B cell (primary cell): ENCODE results near the gene USP6NL. TPM values are rescaled to one million over a fixed set of nuclear protein-coding genes. Genes with fewer than 3 reads are reported as not detected.
A peak's percentile ranks its signal among the peaks of the same experiment; 100 is the strongest.

Experiments
- ATAC-seq: fragments of 200-7000 bp; cut with Tn5 transposase; one replicate; pipeline ENCODE4 v1.10.0; 2021; ENCODE audit warnings: low read depth, mild to moderate bottlenecking, moderate number of reproducible peaks, moderate library complexity
- CTCF ChIA-PET: fragments of 350-600 bp; sonication (Branson Sonifier 250); formaldehyde crosslinking; loops from one replicate; lab custom pipeline; 2021; ENCODE audit warnings: antibody characterized with exemption, inconsistent platforms; lab: Charles Lee
- POLR2A ChIA-PET: fragments of 350-600 bp; sonication (Branson Sonifier 250); formaldehyde crosslinking; loops from one replicate; lab custom pipeline; 2021; ENCODE audit warnings: antibody characterized with exemption; lab: Charles Lee
- DNase-seq: peaks from one replicate; pipeline ENCODE4 v3.0.0; 2013
- H2AFZ ChIP-seq: 2 replicates; pipeline ENCODE4 v1.6.1; 2012; ENCODE audit warnings: mild to moderate bottlenecking, low read depth, low read length; ENCODE audit not compliant: insufficient read depth, poor library complexity, severe bottlenecking
- H3K27ac ChIP-seq, 2 donors: 1 replicate in 1 of 2; 2 replicates in 1 of 2; pipeline ENCODE4 v1.5.1; 2012 to 2013; ENCODE audit warnings: low read length in 2 of 2, mild to moderate bottlenecking in 2 of 2, moderate library complexity in 1 of 2
- H3K27me3 ChIP-seq, 4 experiments: fragments of 200-600 bp in 1 of 4; sonication (generic) in 1 of 4; replicated peaks in 1 of 4; 1 replicate in 2 of 4; 2 replicates in 2 of 4; pipeline versions ENCODE4 v1.6.1 to v1.7.0; 2013 to 2016; ENCODE audit warnings: low read length in 3 of 4, mild to moderate bottlenecking in 2 of 4, mixed read lengths in 1 of 4, moderate library complexity in 1 of 4; ENCODE audit not compliant: insufficient read depth in 4 of 4, control insufficient read depth in 3 of 4; ENCODE audit errors: control extremely low read depth in 1 of 4
- H3K36me3 ChIP-seq, 2 experiments: replicated peaks in 1 of 2; 1 replicate in 1 of 2; 2 replicates in 1 of 2; pipeline versions ENCODE4 v1.6.1 to v1.7.1; 2013; ENCODE audit warnings: low read length in 1 of 2; ENCODE audit not compliant: insufficient read depth in 2 of 2, control insufficient read depth in 1 of 2; ENCODE audit errors: control extremely low read depth in 1 of 2, extremely low read depth in 1 of 2
- H3K4me1 ChIP-seq, 2 donors: fragments of 200-600 bp in 1 of 2; sonication (generic) in 1 of 2; 1 replicate in 1 of 2; 2 replicates in 1 of 2; pipeline versions ENCODE4 v1.5.1 to v1.6.1; 2013 to 2017; ENCODE audit warnings: low read length in 2 of 2; ENCODE audit not compliant: control insufficient read depth in 2 of 2, insufficient read depth in 2 of 2
- H3K4me2 ChIP-seq: replicated peaks from 2 replicates; pipeline ENCODE3; 2012; ENCODE audit warnings: mild to moderate bottlenecking, low read depth, low read length; ENCODE audit not compliant: poor library complexity, severe bottlenecking
- H3K4me3 ChIP-seq, 5 experiments: fragments of 200-600 bp in 1 of 5; sonication (generic) in 1 of 5; 1 replicate in 3 of 5; 2 replicates in 2 of 5; pipeline versions ENCODE4 v1.5.1 to v1.7.0; 2011 to 2016; ENCODE audit warnings: low read length in 4 of 5, mild to moderate bottlenecking in 4 of 5, low read depth in 2 of 5, control low read depth in 1 of 5, moderate library complexity in 1 of 5; ENCODE audit not compliant: insufficient read depth in 1 of 5; ENCODE audit errors: control extremely low read depth in 1 of 5, extremely low read depth in 1 of 5
- H3K79me2 ChIP-seq: fragments of 200-600 bp; sonication (generic); one replicate; pipeline ENCODE4 v1.6.0; 2016; ENCODE audit warnings: low read length; ENCODE audit not compliant: control insufficient read depth, insufficient read depth
- H3K9ac ChIP-seq: fragments of 200-600 bp; sonication (generic); 2 replicates; pipeline ENCODE4 v1.6.1; 2017; ENCODE audit warnings: mild to moderate bottlenecking, low read length, moderate library complexity
- H3K9me3 ChIP-seq, 3 donors: one replicate each; pipeline versions ENCODE4 v1.6.1 to v1.7.1; 2013; ENCODE audit warnings: low read length in 2 of 3; ENCODE audit not compliant: control insufficient read depth in 2 of 3, insufficient read depth in 1 of 3; ENCODE audit errors: control extremely low read depth in 1 of 3
- H4K20me1 ChIP-seq: 2 replicates; pipeline ENCODE4 v1.6.0; 2012; ENCODE audit warnings: mild to moderate bottlenecking, low read length; ENCODE audit not compliant: insufficient read depth, control insufficient read depth, poor library complexity, severe bottlenecking
- H3K27ac Mint-ChIP-seq: one replicate; pipeline ENCODE4 v1.8.0; 2021; ENCODE audit warnings: mixed read lengths
- H3K27me3 Mint-ChIP-seq: one replicate; pipeline ENCODE4 v1.8.0; 2021; ENCODE audit warnings: mixed read lengths
- H3K4me1 Mint-ChIP-seq: one replicate; pipeline ENCODE4 v1.8.0; 2021; ENCODE audit warnings: mixed read lengths
- H3K4me3 Mint-ChIP-seq: one replicate; pipeline ENCODE4 v1.8.0; 2021; ENCODE audit warnings: mixed read lengths
- H3K9me3 Mint-ChIP-seq: one replicate; pipeline ENCODE4 v1.8.0; 2022; ENCODE audit warnings: mixed read lengths; ENCODE audit not compliant: insufficient read depth
- EZH2 ChIP-seq: IDR thresholded peaks from 2 replicates; pipeline ENCODE4 v1.6.1; 2012; ENCODE audit warnings: borderline replicate concordance, low read depth, mild to moderate bottlenecking, moderate library complexity, low read length; ENCODE audit not compliant: insufficient read depth, poor library complexity, severe bottlenecking
- WGBS: methylation state at CpG from one replicate; pipeline ENCODE4 v1.1.5; 2013; ENCODE audit warnings: missing lambda C conversion rate; ENCODE audit not compliant: insufficient coverage; 5-methylcytosine and 5-hydroxymethylcytosine counted together
- intact Hi-C: fragments of 100-400 bp; cut with micrococcal nuclease; formaldehyde crosslinking; loops from one replicate; pipeline ENCODE4 v1.10.0; 2022
- polyA plus RNA-seq: library from polyadenylated mRNA; depleted of rRNA; stranded (reverse); fragments of >200 nt; gene quantifications from 2 replicates; pipeline ENCODE4 v1.2.3, GENCODE V29; 2012
- total RNA-seq, 2 donors: library from RNA; stranded (reverse); fragments of 120-200 nt in 1 of 2; gene quantifications; 1 replicate in 1 of 2; 2 replicates in 1 of 2; pipeline versions ENCODE4 v1.2.3 to v1.2.4, GENCODE V29; 2013 to 2022
- TF ChIP-seq, protein P1 (sequence below): fragments of 200-600 bp; IDR thresholded peaks from one replicate; pipeline ENCODE4 v1.8.0; 2022; ENCODE audit warnings: antibody characterized with exemption, mild to moderate bottlenecking

USP6NL gene
- total and polyA plus RNA-seq, 2 donors (not counting 1 experiment from before 2014, with no cell fraction given), result 27.0 to 61.5 TPM

DNA sequence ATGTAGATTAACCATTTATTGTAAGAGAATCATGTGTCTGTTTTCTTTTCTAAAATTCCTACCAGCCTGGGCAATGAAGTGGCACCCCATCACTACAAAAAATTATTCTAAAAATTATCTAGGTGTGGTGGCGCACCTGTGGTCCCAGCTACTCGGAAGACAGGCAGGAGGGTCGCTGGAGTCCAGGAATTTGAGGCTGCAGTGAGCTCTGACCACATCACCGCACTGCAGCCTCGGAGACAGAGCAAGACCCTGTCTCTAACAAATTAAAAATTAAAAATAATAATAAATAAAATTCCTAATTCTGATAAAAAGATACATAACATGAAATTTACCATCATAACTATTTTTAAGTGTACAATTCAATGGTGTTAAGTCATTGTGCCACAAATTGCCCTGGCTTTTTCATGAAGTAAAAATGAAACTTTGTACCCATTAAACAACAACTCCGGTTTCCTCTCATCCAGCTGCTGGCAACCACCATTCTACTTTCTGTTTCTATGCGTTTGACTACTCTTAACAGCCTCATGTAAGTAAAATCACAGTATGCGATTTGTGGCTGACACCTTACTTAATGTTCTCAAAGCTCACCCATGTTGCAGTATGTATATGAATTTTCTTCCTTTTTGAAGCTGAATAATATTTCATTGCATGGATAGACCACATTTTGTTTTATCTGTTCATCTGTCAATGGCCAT lies 20.6 kb upstream of the USP6NL start:
- intact Hi-C loops, result loop anchor here (2.0 kb wide), 1 partner anchor 21 kb away; the partner anchor contains the start of gene USP6NL
- TF ChIP-seq EZH2, result no peak
- TF ChIP-seq, protein P1, sequence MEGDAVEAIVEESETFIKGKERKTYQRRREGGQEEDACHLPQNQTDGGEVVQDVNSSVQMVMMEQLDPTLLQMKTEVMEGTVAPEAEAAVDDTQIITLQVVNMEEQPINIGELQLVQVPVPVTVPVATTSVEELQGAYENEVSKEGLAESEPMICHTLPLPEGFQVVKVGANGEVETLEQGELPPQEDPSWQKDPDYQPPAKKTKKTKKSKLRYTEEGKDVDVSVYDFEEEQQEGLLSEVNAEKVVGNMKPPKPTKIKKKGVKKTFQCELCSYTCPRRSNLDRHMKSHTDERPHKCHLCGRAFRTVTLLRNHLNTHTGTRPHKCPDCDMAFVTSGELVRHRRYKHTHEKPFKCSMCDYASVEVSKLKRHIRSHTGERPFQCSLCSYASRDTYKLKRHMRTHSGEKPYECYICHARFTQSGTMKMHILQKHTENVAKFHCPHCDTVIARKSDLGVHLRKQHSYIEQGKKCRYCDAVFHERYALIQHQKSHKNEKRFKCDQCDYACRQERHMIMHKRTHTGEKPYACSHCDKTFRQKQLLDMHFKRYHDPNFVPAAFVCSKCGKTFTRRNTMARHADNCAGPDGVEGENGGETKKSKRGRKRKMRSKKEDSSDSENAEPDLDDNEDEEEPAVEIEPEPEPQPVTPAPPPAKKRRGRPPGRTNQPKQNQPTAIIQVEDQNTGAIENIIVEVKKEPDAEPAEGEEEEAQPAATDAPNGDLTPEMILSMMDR, result no peak
- peaks cover 58% of the 10 kb centered on the region for H3K4me1 Mint-ChIP-seq
- peaks cover 29 to 36% of the 10 kb centered on the region in 2 donors for H3K4me1 ChIP-seq
- H3K9ac ChIP-seq, result peak overlapping the region; percentile 34
- no peaks in the 10 kb centered on the region for H3K27me3 ChIP-seq
- peak overlapping the region; percentile 94 for H3K27ac Mint-ChIP-seq
- no peaks in the 10 kb centered on the region for H4K20me1 ChIP-seq
- no peaks in the 10 kb centered on the region for H3K9me3 ChIP-seq
- H3K27me3 Mint-ChIP-seq, result no peaks in the 10 kb centered on the region
- peak overlapping the region; percentile 71 to 77 for H3K27ac ChIP-seq
- H3K4me3 Mint-ChIP-seq, result peak overlapping the region; percentile 71
- no peaks in the 10 kb centered on the region for H3K36me3 ChIP-seq
- no CpG with 5 or more reads among the region's 8 CpGs for WGBS
- no peaks in the 10 kb centered on the region for H3K9me3 Mint-ChIP-seq
- peaks cover 4% of the 10 kb centered on the region for H3K79me2 ChIP-seq
- CTCF ChIA-PET, result interaction anchor here (0.6 to 2.1 kb wide), 10 partner anchors 20 to 116 kb away, joined by 3 to 11 read pairs (median 4); no protein-coding TSS in a partner anchor
- POLR2A ChIA-PET, result interaction anchor here (0.8 to 1.3 kb wide), 3 partner anchors 20 to 110 kb away, joined by 3 to 6 read pairs (median 5); partner anchors contain the start of gene ECHDC3
- peak overlapping the region; percentile 20 for H2AFZ ChIP-seq
- ATAC-seq, result peak; percentile 96
- H3K4me2 ChIP-seq, result peak overlapping the region; percentile 55
- peak overlapping the region in 3 of 5 experiments; percentile 13 to 43 (median 16) for H3K4me3 ChIP-seq
- DNase-seq, result peak; percentile 82

DNA sequence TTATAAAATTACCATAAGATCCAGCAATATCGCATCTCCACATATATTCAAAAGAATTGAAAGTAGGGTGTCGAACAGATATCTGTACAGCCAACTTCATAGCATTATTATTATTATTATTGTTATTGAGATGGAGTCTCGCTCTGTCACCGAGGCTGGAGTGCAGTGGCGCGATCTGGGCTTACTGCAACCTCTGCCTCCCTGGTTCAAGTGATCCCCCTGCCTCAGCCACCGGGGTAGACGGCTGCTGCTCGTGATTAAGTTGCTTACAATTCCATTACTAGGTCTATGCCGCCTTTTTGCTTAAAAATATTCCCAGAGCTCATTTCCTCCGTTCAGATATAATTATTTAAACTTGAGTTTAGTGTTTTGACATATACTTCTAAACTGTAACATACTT lies 19.8 kb upstream of the USP6NL start:
- peaks cover 5% of the 10 kb centered on the region for H3K79me2 ChIP-seq
- ChIA-PET POLR2A (interaction anchor here (0.6 to 1.3 kb wide), 4 partner anchors 19 to 77 kb away, joined by 3 to 6 read pairs (median 4); no protein-coding TSS in a partner anchor), CTCF (interaction anchor here (0.6 to 2.1 kb wide), 9 partner anchors 19 to 1459 kb away, joined by 3 to 11 read pairs (median 4); no protein-coding TSS in a partner anchor)
- peak overlapping the region in 1 of 2 donors; percentile 77 for H3K27ac ChIP-seq
- no peaks in the 10 kb centered on the region for H3K36me3 ChIP-seq
- intact Hi-C loops, result no loop called here
- Mint-ChIP-seq H3K4me1 (peaks cover 55% of the 10 kb centered on the region), H3K27me3 (no peaks in the 10 kb centered on the region), H3K9me3 (no peaks in the 10 kb centered on the region), H3K27ac (peak overlapping the region; percentile 69), H3K4me3 (no peak overlapping the region)
- H4K20me1 ChIP-seq, result no peaks in the 10 kb centered on the region
- 100% methylated on average over 4 of the region's 11 CpGs for WGBS
- H3K4me2 ChIP-seq, result peak overlapping the region; percentile 55
- no peaks in the 10 kb centered on the region for H3K9me3 ChIP-seq
- no peaks in the 10 kb centered on the region for H3K27me3 ChIP-seq
- peaks cover 25 to 33% of the 10 kb centered on the region in 2 donors for H3K4me1 ChIP-seq
- no peak overlapping the region for H3K4me3 ChIP-seq
- DNase-seq (no peak), ATAC-seq (no peak)
- H3K9ac ChIP-seq, result no peak overlapping the region
- no peak overlapping the region for H2AFZ ChIP-seq
- TF ChIP-seq, protein P1, result no peak
- no peak for TF ChIP-seq EZH2
